A549 (cell line): ENCODE measurements around the gene CH25H. TPM values are rescaled to one million over a fixed set of nuclear protein-coding genes. Genes with fewer than 3 reads are reported as not detected.
A peak's percentile ranks its signal among the peaks of the same experiment; 100 is the strongest.

ENCODE experiments used
- ATAC-seq, 2 experiments: fragments of 200-7000 bp in 1 of 2; fragments of >200 bp in 1 of 2; cut with Nextera tagmentation in 1 of 2; cut with Tn5 transposase in 1 of 2; 3 replicates each; pipeline versions ENCODE4 v1.8.0 to v1.9.1; 2018 to 2020; ENCODE audit warnings: mild to moderate bottlenecking in 1 of 2, moderate library complexity in 1 of 2
- CTCF ChIA-PET: fragments of 300-600 bp; sonication (Branson Sonifier 250); formaldehyde crosslinking; extraction: SDS; loops from one replicate; lab custom pipeline; 2021; ENCODE audit warnings: antibody characterized with exemption, inconsistent platforms; lab: Yijun Ruan, JAX
- POLR2A ChIA-PET: fragments of 350-600 bp; formaldehyde crosslinking; extraction: SDS; loops from one replicate; lab custom pipeline; 2021; ENCODE audit warnings: antibody characterized with exemption, inconsistent platforms; lab: Yijun Ruan, JAX
- DNase-seq, 2 experiments: peaks; one replicate each; pipeline versions ENCODE4 v3.0.0 to v3.0.0-alpha.2; 2011 to 2016; ENCODE audit warnings: low read depth in 1 of 2, low spot score in 1 of 2
- FAIRE-seq: peaks from 2 replicates; lab custom pipeline; 2011; peaks lifted over from hg19 to GRCh38; lab: Jason Lieb, UNC
- H3K27ac ChIP-seq, 2 experiments: fragments of >200 bp; sonication (Bioruptor Twin); formaldehyde crosslinking; 3 replicates each; pipeline ENCODE4 v1.5.1; 2016 to 2017
- H3K4me1 ChIP-seq: fragments of >200 bp; sonication (Bioruptor Twin); formaldehyde crosslinking; 3 replicates; pipeline ENCODE4 v1.6.1; 2016
- H3K4me2 ChIP-seq: fragments of >200 bp; sonication (Bioruptor Twin); formaldehyde crosslinking; 3 replicates; pipeline ENCODE4 v1.6.1; 2016
- H3K4me3 ChIP-seq: fragments of >200 bp; sonication (Bioruptor Twin); formaldehyde crosslinking; 3 replicates; pipeline ENCODE4 v1.5.1; 2016
- H3K9me3 ChIP-seq: fragments of >200 bp; sonication (Bioruptor Twin); formaldehyde crosslinking; 3 replicates; pipeline ENCODE4 v1.6.1; 2016
- BCL3 ChIP-seq: fragments of >200 bp; sonication (Bioruptor Twin); formaldehyde crosslinking; IDR thresholded peaks from 3 replicates; pipeline ENCODE4 v1.6.1; 2016
- CBX2 ChIP-seq: fragments of 200-600 bp; sonication (generic); IDR thresholded peaks from 2 replicates; pipeline ENCODE4 v1.6.1; 2016; ENCODE audit warnings: low read depth, mild to moderate bottlenecking, borderline replicate concordance
- EHF ChIP-seq: fragments of 250-450 bp; sonication (Bioruptor Pico); IDR thresholded peaks from 2 replicates; pipeline ENCODE4 v1.5.0; 2020; ENCODE audit warnings: mild to moderate bottlenecking
- EHMT2 ChIP-seq: fragments of 200-600 bp; sonication (generic); IDR thresholded peaks from 2 replicates; pipeline ENCODE4 v1.6.1; 2016; ENCODE audit warnings: antibody characterized with exemption, low read depth, mild to moderate bottlenecking, moderate library complexity
- ELK1 ChIP-seq: fragments of 150-350 bp; IDR thresholded peaks from 2 replicates; pipeline ENCODE4 v1.6.1; 2014; ENCODE audit warnings: low read depth, mild to moderate bottlenecking, low read length
- HDAC2 ChIP-seq: fragments of 200-600 bp; sonication (generic); IDR thresholded peaks from 2 replicates; pipeline ENCODE4 v1.6.1; 2016
- HES2 ChIP-seq: fragments of >200 bp; sonication (Bioruptor Twin); formaldehyde crosslinking; IDR thresholded peaks from 2 replicates; pipeline ENCODE4 v1.6.1; 2016
- HEYL ChIP-seq: fragments of 250-450 bp; sonication (Bioruptor Pico); IDR thresholded peaks from 2 replicates; pipeline ENCODE4 v1.8.0; 2021; ENCODE audit warnings: mild to moderate bottlenecking, moderate library complexity
- JUN ChIP-seq, 2 experiments: fragments of >200 bp; sonication (Bioruptor Twin); formaldehyde crosslinking; IDR thresholded peaks; 2 replicates in 1 of 2; 3 replicates in 1 of 2; pipeline ENCODE4 v1.6.1; 2016 to 2017
- KDM1A ChIP-seq: fragments of 200-600 bp; sonication (generic); IDR thresholded peaks from 2 replicates; pipeline ENCODE4 v1.6.1; 2016; ENCODE audit warnings: low read depth, mild to moderate bottlenecking
- KDM5A ChIP-seq: fragments of 200-600 bp; sonication (generic); IDR thresholded peaks from 2 replicates; pipeline ENCODE4 v1.6.1; 2016; ENCODE audit warnings: antibody characterized with exemption, mild to moderate bottlenecking
- MAFK ChIP-seq: fragments of 450-650 bp; IDR thresholded peaks from 2 replicates; pipeline ENCODE4 v1.6.1; 2014; ENCODE audit not compliant: partially characterized antibody
- NFE2L2 ChIP-seq: fragments of 150-350 bp; conservative IDR thresholded peaks from 2 replicates; pipeline ENCODE4 v1.6.1; 2014; ENCODE audit warnings: low read length
- NR3C1 ChIP-seq: fragments of >200 bp; sonication (Bioruptor Twin); formaldehyde crosslinking; IDR thresholded peaks from 3 replicates; pipeline ENCODE4 v1.6.1; 2017
- POLR2A ChIP-seq: IDR thresholded peaks from 2 replicates; pipeline ENCODE4 v1.6.1; 2012; ENCODE audit warnings: mild to moderate bottlenecking, low read length
- RAD21 ChIP-seq, 2 experiments: fragments of >200 bp in 1 of 2; sonication (Bioruptor Twin) in 1 of 2; formaldehyde crosslinking in 1 of 2; IDR thresholded peaks in 1 of 2; conservative IDR thresholded peaks in 1 of 2; 2 replicates in 1 of 2; 3 replicates in 1 of 2; pipeline ENCODE4 v1.6.1; 2012 to 2018; ENCODE audit warnings: inconsistent platforms in 1 of 2
- RCOR1 ChIP-seq: fragments of 150-350 bp; IDR thresholded peaks from 2 replicates; pipeline ENCODE4 v1.6.1; 2014; ENCODE audit warnings: antibody characterized with exemption, low read length, low read depth
- REST ChIP-seq: fragments of 200-600 bp; sonication (generic); IDR thresholded peaks from 2 replicates; pipeline ENCODE4 v1.6.1; 2016; ENCODE audit warnings: antibody characterized with exemption, mild to moderate bottlenecking, moderate library complexity
- RNF2 ChIP-seq: fragments of 200-600 bp; sonication (generic); IDR thresholded peaks from 2 replicates; pipeline ENCODE4 v1.6.1; 2016; ENCODE audit warnings: low read depth, mild to moderate bottlenecking, antibody characterized with exemption, moderate library complexity, borderline replicate concordance
- TFCP2L1 ChIP-seq: fragments of 250-450 bp; sonication (Bioruptor Pico); IDR thresholded peaks from 2 replicates; pipeline ENCODE4 v1.5.0; 2021; ENCODE audit warnings: mild to moderate bottlenecking
- TP53 ChIP-seq: fragments of 250-450 bp; sonication (Bioruptor Pico); IDR thresholded peaks from 2 replicates; pipeline ENCODE4 v1.5.0; 2021; ENCODE audit warnings: mild to moderate bottlenecking, moderate library complexity
- USF2 ChIP-seq: fragments of 450-650 bp; IDR thresholded peaks from 2 replicates; pipeline ENCODE4 v1.6.1; 2014; ENCODE audit warnings: antibody characterized with exemption
- ZC3H11A ChIP-seq: fragments of 450-650 bp; IDR thresholded peaks from 2 replicates; pipeline ENCODE4 v1.6.1; 2014; ENCODE audit warnings: antibody characterized with exemption, mild to moderate bottlenecking
- ZFP36 ChIP-seq: fragments of 450-650 bp; IDR thresholded peaks from 2 replicates; pipeline ENCODE4 v1.6.1; 2014; ENCODE audit warnings: borderline replicate concordance; ENCODE audit not compliant: partially characterized antibody
- ZNF302 ChIP-seq: fragments of 250-450 bp; sonication (Bioruptor Pico); IDR thresholded peaks from 2 replicates; pipeline ENCODE4 v1.9.0; 2021; ENCODE audit warnings: inconsistent platforms, mild to moderate bottlenecking, moderate library complexity
- WGBS: methylation state at CpG from one replicate; pipeline ENCODE4 v1.1.6; 2017; ENCODE audit errors: missing lambda C conversion rate; 5-methylcytosine and 5-hydroxymethylcytosine counted together
- polyA plus RNA-seq, 4 experiments: library from polyadenylated mRNA; depleted of rRNA in 3 of 4; stranded (reverse); fragments of >200 nt; fragmentation: RNase III in 1 of 4; extraction: RNeasy Plus Mini Kit Qiagen cat#74134 plus additional on column Dnase treatment in 1 of 4; gene quantifications; 2 replicates in 3 of 4; 3 replicates in 1 of 4; pipeline ENCODE4 v1.2.3, GENCODE V29; 2011 to 2017

CH25H gene
- polyA plus RNA-seq, 2 of the 4 experiments (the other 2 are of a cell fraction), result not detected

GRCh38 chr10:89228146-89228545 lies 21.0 kb upstream of the CH25H start:
- DNase-seq (no peak), FAIRE-seq (no peak), ATAC-seq (no peak)
- no peak for TF ChIP-seq TP53 (CRISPR knock-in tag)
- TF ChIP-seq ZNF302 (CRISPR knock-in tag), result no peak
- TF ChIP-seq EHF (CRISPR knock-in tag), result no peak
- TF ChIP-seq EHMT2, result no peak
- no peak for TF ChIP-seq KDM5A
- TF ChIP-seq POLR2A, result no peak
- no peak for TF ChIP-seq CBX2
- TF ChIP-seq HES2, result no peak
- no peak for TF ChIP-seq RNF2
- no peak for TF ChIP-seq ELK1
- no peak for TF ChIP-seq NFE2L2
- TF ChIP-seq JUN (IDR thresholded peaks at IDR 0.05), result no peak
- TF ChIP-seq ZFP36, result no peak
- no peak for TF ChIP-seq KDM1A
- no peak for TF ChIP-seq HDAC2
- no peak for TF ChIP-seq REST
- no peak for TF ChIP-seq ZC3H11A
- H3K4me3 ChIP-seq, result no peak overlapping the region
- POLR2A ChIA-PET, result no interaction called here
- 95% methylated on average over 3 of the region's 3 CpGs for WGBS
- CTCF ChIA-PET, result no interaction called here
- no peaks in the 10 kb centered on the region for H3K4me1 ChIP-seq
- no peaks in the 10 kb centered on the region for H3K9me3 ChIP-seq
- no peak overlapping the region for H3K4me2 ChIP-seq
- H3K27ac ChIP-seq, result no peak overlapping the region

GRCh38 chr10:89226891-89227290 lies 19.8 kb upstream of the CH25H start:
- ChIA-PET POLR2A (no interaction called here), CTCF (interaction anchor here (0.5 to 1.3 kb wide), 3 partner anchors 9 to 160 kb away, joined by 3 to 4 read pairs (median 4); no protein-coding TSS in a partner anchor)
- TF ChIP-seq MAFK (peak; percentile 32), NR3C1 (no peak)
- ATAC-seq, result no peak
- DNase-seq, result no peak
- Histone ChIP-seq H3K9me3 (no peaks in the 10 kb centered on the region), H3K4me1 (no peaks in the 10 kb centered on the region), H3K4me3 (no peak overlapping the region), H3K4me2 (no peak overlapping the region), H3K27ac (no peak overlapping the region)
- WGBS, result 93% methylated on average over 1 of the region's 1 CpG
- no peak for FAIRE-seq

- Histone ChIP-seq H3K4me3 (no peak overlapping the region), H3K27ac (no peak overlapping the region), H3K4me2 (no peak overlapping the region), H3K9me3 (no peaks in the 10 kb centered on the region), H3K4me1 (no peaks in the 10 kb centered on the region)
- CTCF ChIA-PET, result interaction anchor here (2.3 to 2.9 kb wide), 2 partner anchors 10 to 195 kb away, joined by 8 to 13 read pairs; no protein-coding TSS in a partner anchor
- no peak for DNase-seq
- no peak for ATAC-seq
- 88% methylated on average over 18 of the region's 18 CpGs for WGBS
- no peak for FAIRE-seq
- POLR2A ChIA-PET, result no interaction called here
- TF ChIP-seq MAFK (no peak), NR3C1 (no peak), ELK1 (no peak), HES2 (no peak), USF2 (no peak), TFCP2L1 (CRISPR knock-in tag) (no peak), BCL3 (no peak), RAD21 (conservative IDR thresholded peaks at IDR 0.05 in 1 of 2, IDR thresholded peaks at IDR 0.05 in 1 of 2) (no peak), RNF2 (no peak), RCOR1 (no peak), HEYL (CRISPR knock-in tag) (no peak), TP53 (CRISPR knock-in tag) (no peak)
Observed at GRCh38 chr10:89224739-89225443, 17.8 kb upstream of the CH25H start.
